B cell (primary cell): ENCODE measurements around the gene RAB28. TPM values are rescaled to one million over a fixed set of nuclear protein-coding genes. Genes with fewer than 3 reads are reported as not detected.

Experiments used
- ATAC-seq: fragments of 200-7000 bp; cut with Tn5 transposase; one replicate; pipeline ENCODE4 v1.10.0; 2021; ENCODE audit warnings: low read depth, mild to moderate bottlenecking, moderate number of reproducible peaks, moderate library complexity
- CTCF ChIA-PET: fragments of 350-600 bp; sonication (Branson Sonifier 250); formaldehyde crosslinking; loops from one replicate; lab custom pipeline; 2021; ENCODE audit warnings: antibody characterized with exemption, inconsistent platforms; lab: Charles Lee
- POLR2A ChIA-PET: fragments of 350-600 bp; sonication (Branson Sonifier 250); formaldehyde crosslinking; loops from one replicate; lab custom pipeline; 2021; ENCODE audit warnings: antibody characterized with exemption; lab: Charles Lee
- DNase-seq: peaks from one replicate; pipeline ENCODE4 v3.0.0; 2013
- H2AFZ ChIP-seq: 2 replicates; pipeline ENCODE4 v1.6.1; 2012; ENCODE audit warnings: mild to moderate bottlenecking, low read depth, low read length; ENCODE audit not compliant: insufficient read depth, poor library complexity, severe bottlenecking
- H3K27ac ChIP-seq, 2 donors: 1 replicate in 1 of 2; 2 replicates in 1 of 2; pipeline ENCODE4 v1.5.1; 2012 to 2013; ENCODE audit warnings: low read length in 2 of 2, mild to moderate bottlenecking in 2 of 2, moderate library complexity in 1 of 2
- H3K27me3 ChIP-seq, 4 experiments: fragments of 200-600 bp in 1 of 4; sonication (generic) in 1 of 4; replicated peaks in 1 of 4; 1 replicate in 2 of 4; 2 replicates in 2 of 4; pipeline versions ENCODE4 v1.6.1 to v1.7.0; 2013 to 2016; ENCODE audit warnings: low read length in 3 of 4, mild to moderate bottlenecking in 2 of 4, mixed read lengths in 1 of 4, moderate library complexity in 1 of 4; ENCODE audit not compliant: insufficient read depth in 4 of 4, control insufficient read depth in 3 of 4; ENCODE audit errors: control extremely low read depth in 1 of 4
- H3K36me3 ChIP-seq, 2 experiments: replicated peaks in 1 of 2; 1 replicate in 1 of 2; 2 replicates in 1 of 2; pipeline versions ENCODE4 v1.6.1 to v1.7.1; 2013; ENCODE audit warnings: low read length in 1 of 2; ENCODE audit not compliant: insufficient read depth in 2 of 2, control insufficient read depth in 1 of 2; ENCODE audit errors: control extremely low read depth in 1 of 2, extremely low read depth in 1 of 2
- H3K4me1 ChIP-seq, 2 donors: fragments of 200-600 bp in 1 of 2; sonication (generic) in 1 of 2; 1 replicate in 1 of 2; 2 replicates in 1 of 2; pipeline versions ENCODE4 v1.5.1 to v1.6.1; 2013 to 2017; ENCODE audit warnings: low read length in 2 of 2; ENCODE audit not compliant: control insufficient read depth in 2 of 2, insufficient read depth in 2 of 2
- H3K4me2 ChIP-seq: replicated peaks from 2 replicates; pipeline ENCODE3; 2012; ENCODE audit warnings: mild to moderate bottlenecking, low read depth, low read length; ENCODE audit not compliant: poor library complexity, severe bottlenecking
- H3K4me3 ChIP-seq, 5 experiments: fragments of 200-600 bp in 1 of 5; sonication (generic) in 1 of 5; 1 replicate in 3 of 5; 2 replicates in 2 of 5; pipeline versions ENCODE4 v1.5.1 to v1.7.0; 2011 to 2016; ENCODE audit warnings: low read length in 4 of 5, mild to moderate bottlenecking in 4 of 5, low read depth in 2 of 5, control low read depth in 1 of 5, moderate library complexity in 1 of 5; ENCODE audit not compliant: insufficient read depth in 1 of 5; ENCODE audit errors: control extremely low read depth in 1 of 5, extremely low read depth in 1 of 5
- H3K79me2 ChIP-seq: fragments of 200-600 bp; sonication (generic); one replicate; pipeline ENCODE4 v1.6.0; 2016; ENCODE audit warnings: low read length; ENCODE audit not compliant: control insufficient read depth, insufficient read depth
- H3K9ac ChIP-seq: fragments of 200-600 bp; sonication (generic); 2 replicates; pipeline ENCODE4 v1.6.1; 2017; ENCODE audit warnings: mild to moderate bottlenecking, low read length, moderate library complexity
- H3K9me3 ChIP-seq, 3 donors: one replicate each; pipeline versions ENCODE4 v1.6.1 to v1.7.1; 2013; ENCODE audit warnings: low read length in 2 of 3; ENCODE audit not compliant: control insufficient read depth in 2 of 3, insufficient read depth in 1 of 3; ENCODE audit errors: control extremely low read depth in 1 of 3
- H4K20me1 ChIP-seq: 2 replicates; pipeline ENCODE4 v1.6.0; 2012; ENCODE audit warnings: mild to moderate bottlenecking, low read length; ENCODE audit not compliant: insufficient read depth, control insufficient read depth, poor library complexity, severe bottlenecking
- H3K27ac Mint-ChIP-seq: one replicate; pipeline ENCODE4 v1.8.0; 2021; ENCODE audit warnings: mixed read lengths
- H3K27me3 Mint-ChIP-seq: one replicate; pipeline ENCODE4 v1.8.0; 2021; ENCODE audit warnings: mixed read lengths
- H3K4me1 Mint-ChIP-seq: one replicate; pipeline ENCODE4 v1.8.0; 2021; ENCODE audit warnings: mixed read lengths
- H3K4me3 Mint-ChIP-seq: one replicate; pipeline ENCODE4 v1.8.0; 2021; ENCODE audit warnings: mixed read lengths
- H3K9me3 Mint-ChIP-seq: one replicate; pipeline ENCODE4 v1.8.0; 2022; ENCODE audit warnings: mixed read lengths; ENCODE audit not compliant: insufficient read depth
- CTCF ChIP-seq: fragments of 200-600 bp; IDR thresholded peaks from one replicate; pipeline ENCODE4 v1.8.0; 2022; ENCODE audit warnings: antibody characterized with exemption, mild to moderate bottlenecking
- EZH2 ChIP-seq: IDR thresholded peaks from 2 replicates; pipeline ENCODE4 v1.6.1; 2012; ENCODE audit warnings: borderline replicate concordance, low read depth, mild to moderate bottlenecking, moderate library complexity, low read length; ENCODE audit not compliant: insufficient read depth, poor library complexity, severe bottlenecking
- WGBS: methylation state at CpG from one replicate; pipeline ENCODE4 v1.1.5; 2013; ENCODE audit warnings: missing lambda C conversion rate; ENCODE audit not compliant: insufficient coverage; 5-methylcytosine and 5-hydroxymethylcytosine counted together
- intact Hi-C: fragments of 100-400 bp; cut with micrococcal nuclease; formaldehyde crosslinking; loops from one replicate; pipeline ENCODE4 v1.10.0; 2022
- polyA plus RNA-seq: library from polyadenylated mRNA; depleted of rRNA; stranded (reverse); fragments of >200 nt; gene quantifications from 2 replicates; pipeline ENCODE4 v1.2.3, GENCODE V29; 2012
- total RNA-seq, 2 donors: library from RNA; stranded (reverse); fragments of 120-200 nt in 1 of 2; gene quantifications; 1 replicate in 1 of 2; 2 replicates in 1 of 2; pipeline versions ENCODE4 v1.2.3 to v1.2.4, GENCODE V29; 2013 to 2022

The RAB28 gene
- total and polyA plus RNA-seq, 2 donors (not counting 1 experiment from before 2014, with no cell fraction given), result 7.2 to 17.4 TPM

DNA sequence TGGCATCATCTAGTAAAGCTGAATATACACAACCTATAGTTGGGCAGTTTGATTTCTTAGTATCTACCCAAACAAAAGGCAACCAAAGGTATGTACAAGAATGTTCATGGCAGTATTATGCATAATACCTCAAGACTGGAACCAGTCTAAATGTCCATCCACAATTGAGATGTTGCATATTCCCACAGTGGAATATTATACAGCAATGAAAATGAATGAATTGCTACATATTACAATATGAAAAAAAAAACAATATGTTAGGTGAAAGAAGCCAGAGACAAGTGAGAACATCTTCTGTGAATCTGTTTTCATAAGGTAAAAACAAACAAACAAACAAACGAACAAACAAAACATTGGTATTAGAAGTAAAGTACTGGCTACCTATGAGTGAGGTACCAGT is 11.6 kb upstream of the RAB28 start:
- no peak for ATAC-seq
- no peaks in the 10 kb centered on the region for H3K79me2 ChIP-seq
- no peaks in the 10 kb centered on the region for H3K4me1 ChIP-seq
- no peak overlapping the region for H3K27ac ChIP-seq
- TF ChIP-seq EZH2 (no peak), CTCF (no peak)
- intact Hi-C loops, result no loop called here
- H3K4me3 ChIP-seq, result no peak overlapping the region
- no peak overlapping the region for H3K4me3 Mint-ChIP-seq
- H3K36me3 ChIP-seq, result no peaks in the 10 kb centered on the region
- peaks cover 57% of the 10 kb centered on the region for H3K27me3 Mint-ChIP-seq
- H2AFZ ChIP-seq, result no peak overlapping the region
- ChIA-PET CTCF (interaction anchor here (0.9 kb wide), 1 partner anchor 21 kb away, joined by 3 read pairs; no protein-coding TSS in a partner anchor), POLR2A (no interaction called here)
- H3K4me1 Mint-ChIP-seq, result no peaks in the 10 kb centered on the region
- peaks cover 4% of the 10 kb centered on the region for H3K9me3 Mint-ChIP-seq
- H3K9ac ChIP-seq, result no peak overlapping the region
- no peak overlapping the region for H3K4me2 ChIP-seq
- no peak overlapping the region for H3K27ac Mint-ChIP-seq
- H3K27me3 ChIP-seq, result peaks cover 0 to 23% (median 10%) of the 10 kb centered on the region in 4 experiments
- DNase-seq, result no peak
- WGBS, result no CpG with 5 or more reads among the region's 1 CpG
- peaks cover 0 to 5% (median 3%) of the 10 kb centered on the region in 3 donors for H3K9me3 ChIP-seq
- H4K20me1 ChIP-seq, result no peaks in the 10 kb centered on the region

DNA sequence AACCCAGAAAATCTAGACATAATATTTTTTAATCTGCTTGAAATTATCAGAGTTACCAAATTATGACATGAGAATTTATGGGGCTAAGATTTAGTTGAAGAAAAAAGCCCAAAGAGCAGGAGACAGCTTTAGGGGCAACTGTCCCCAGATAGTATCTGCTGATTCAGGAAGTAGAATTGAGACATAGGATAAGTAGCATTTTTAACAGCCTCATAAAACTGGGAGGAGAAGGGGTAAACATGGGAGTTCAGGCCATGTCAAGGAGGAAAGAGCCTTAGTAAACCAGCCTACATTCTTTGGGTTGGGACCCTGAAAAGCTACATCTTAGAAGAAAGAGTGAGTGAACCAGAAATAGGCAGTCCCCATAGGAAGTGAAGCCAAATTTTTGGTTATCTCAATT is 9.7 kb upstream of the RAB28 start:
- POLR2A ChIA-PET, result no interaction called here
- no peak overlapping the region for H2AFZ ChIP-seq
- ATAC-seq, result no peak

More for the DNA sequence above, 9.7 kb upstream of the RAB28 start:
- Histone ChIP-seq H3K9ac (no peak overlapping the region), H4K20me1 (no peaks in the 10 kb centered on the region), H3K27ac (no peak overlapping the region), H3K4me1 (no peaks in the 10 kb centered on the region), H3K27me3 (peaks cover 0 to 23% (median 10%) of the 10 kb centered on the region in 4 experiments), H3K79me2 (no peaks in the 10 kb centered on the region), H3K4me2 (no peak overlapping the region), H3K36me3 (no peaks in the 10 kb centered on the region), H3K9me3 (peaks cover 0 to 5% (median 3%) of the 10 kb centered on the region in 3 donors), H3K4me3 (no peak overlapping the region)
- no peak for TF ChIP-seq CTCF
- no peak for TF ChIP-seq EZH2
- peaks cover 4% of the 10 kb centered on the region for H3K9me3 Mint-ChIP-seq
- intact Hi-C loops, result no loop called here
- CTCF ChIA-PET, result no interaction called here
- no peaks in the 10 kb centered on the region for H3K4me1 Mint-ChIP-seq
- H3K27ac Mint-ChIP-seq, result no peak overlapping the region
- no peak for DNase-seq
- peaks cover 54% of the 10 kb centered on the region for H3K27me3 Mint-ChIP-seq
- H3K4me3 Mint-ChIP-seq, result no peak overlapping the region
